HG02852 (cell line): ENCODE results near the gene MAP3K5.
"Not testable (repeated sequence)": the region's sequence is repeated elsewhere in the genome, so short reads cannot be mapped to it uniquely, and the experiment has no call there.

Source experiments
- ATAC-seq: cut with Tn5 transposase; IDR thresholded peaks from one replicate; pipeline ENCODE4 v1.9.1; 2021; ENCODE audit warnings: mild to moderate bottlenecking, moderate library complexity; ENCODE audit not compliant: unreplicated experiment

MAP3K5 gene

DNA sequence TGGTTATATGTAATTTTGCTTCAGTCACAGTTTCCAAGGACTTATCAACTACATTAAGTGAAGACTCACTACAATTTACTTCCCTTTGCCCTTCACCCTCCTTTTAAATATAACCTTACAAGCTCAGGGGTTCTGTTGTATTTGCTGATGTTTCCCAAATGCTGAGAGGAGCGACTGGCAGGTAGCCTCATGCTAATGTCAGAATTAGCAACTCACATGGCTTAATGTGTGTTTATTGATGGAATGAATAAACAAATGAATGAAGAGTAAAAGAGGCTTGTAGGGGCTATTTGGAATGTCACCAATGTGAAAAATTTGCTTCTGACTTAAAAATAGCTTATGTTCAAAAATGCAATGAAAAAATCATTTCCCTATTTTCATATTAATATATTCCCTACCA, 200.7 kb downstream of the MAP3K5 start:
- ATAC-seq, result no peak

DNA sequence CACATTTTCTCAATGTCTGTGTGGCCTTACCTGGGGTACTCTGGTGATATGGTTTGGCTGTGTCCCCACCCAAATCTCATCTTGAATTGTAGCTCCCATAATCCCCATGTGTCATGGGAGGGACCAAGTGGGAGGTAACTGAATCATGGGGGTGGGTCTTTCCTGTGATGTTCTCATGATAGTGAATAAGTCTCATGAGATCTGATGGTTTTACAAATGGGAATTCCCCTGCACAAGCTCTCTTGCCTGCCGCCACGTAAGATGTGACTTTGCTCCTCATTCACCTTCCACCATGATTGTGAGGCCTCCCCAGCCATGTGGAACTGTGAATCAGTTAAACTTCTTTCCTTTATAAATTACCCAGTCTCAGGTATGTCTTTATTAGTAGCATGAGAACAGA, 201.4 kb downstream of the MAP3K5 start:
- ATAC-seq, result not testable (repeated sequence)

DNA sequence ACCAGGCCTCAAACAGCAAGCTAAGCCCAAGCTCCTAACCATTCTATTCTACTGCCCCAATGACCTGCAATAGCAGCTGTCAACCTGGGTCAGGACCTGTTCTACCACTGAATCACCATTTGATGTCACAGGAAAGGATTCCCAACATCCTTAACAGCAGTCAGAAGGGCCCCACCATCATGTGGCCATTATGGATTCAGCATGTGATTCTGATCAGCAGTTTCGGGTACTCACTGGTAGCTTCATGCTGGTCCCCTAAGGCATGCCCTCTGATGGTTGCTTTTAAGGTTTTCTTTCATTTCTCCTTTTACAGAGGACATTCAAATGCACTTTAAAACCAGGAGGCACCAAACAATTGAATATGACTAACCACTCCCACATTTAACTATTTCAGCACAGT, 204.8 kb downstream of the MAP3K5 start:
- ATAC-seq, result no peak

DNA sequence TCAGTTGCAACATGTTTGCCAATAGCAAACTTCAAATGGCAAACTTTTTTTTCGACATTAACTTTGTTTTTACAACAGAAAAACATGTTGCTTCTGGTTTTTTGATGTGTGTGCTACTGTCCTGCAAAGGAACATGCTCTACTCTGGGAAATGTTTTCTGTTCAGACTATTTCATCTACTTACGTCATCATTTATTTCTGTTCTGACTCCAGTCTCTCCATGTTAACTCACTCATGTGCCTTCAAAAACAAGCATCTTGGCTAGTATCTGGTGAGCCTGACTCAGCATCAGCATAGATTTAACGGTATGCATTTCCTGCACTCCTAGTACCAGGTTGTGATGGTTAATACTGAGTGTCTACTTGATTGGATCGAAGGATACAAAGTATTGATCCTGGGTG, 206.0 kb downstream of the MAP3K5 start:
- no peak for ATAC-seq

DNA sequence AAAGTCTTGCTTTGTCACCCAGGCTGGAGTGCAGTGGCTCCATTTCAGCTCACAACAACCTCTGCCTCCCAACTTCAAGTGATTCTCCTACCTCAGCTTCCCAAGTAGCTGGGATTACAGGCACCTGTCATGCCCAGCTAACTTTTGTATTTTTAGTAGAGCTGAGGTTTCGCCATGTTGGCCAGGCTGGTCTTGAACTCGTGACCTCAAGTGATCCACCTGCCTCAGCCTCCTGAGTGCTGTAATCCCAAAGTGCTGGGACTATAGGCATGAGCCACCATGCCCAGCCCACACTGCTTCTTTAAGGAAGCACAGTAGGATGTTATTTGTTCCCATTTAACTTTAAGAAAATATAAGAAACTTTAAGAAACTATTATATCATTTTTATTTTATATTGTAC, 206.8 kb downstream of the MAP3K5 start:
- not testable (repeated sequence) for ATAC-seq

DNA sequence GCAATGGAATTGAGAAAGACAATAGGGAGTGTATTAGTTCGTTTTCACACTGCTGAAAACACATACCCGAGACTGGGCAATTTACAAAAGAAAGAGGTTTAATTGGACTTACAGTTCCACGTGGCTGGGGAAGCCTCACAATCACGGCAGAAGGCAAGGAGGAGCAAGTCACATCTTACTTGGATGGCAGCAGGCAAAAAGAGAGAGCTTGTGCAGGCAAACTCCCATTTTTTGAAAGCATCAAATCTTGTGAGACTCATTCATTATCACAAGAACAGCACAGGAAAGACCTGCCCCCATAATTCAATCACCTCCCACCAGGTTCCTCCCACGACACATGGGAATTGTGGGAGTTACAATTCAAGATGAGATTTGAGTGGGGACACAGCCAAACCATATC, 208.0 kb downstream of the MAP3K5 start:
- not testable (repeated sequence) for ATAC-seq

DNA sequence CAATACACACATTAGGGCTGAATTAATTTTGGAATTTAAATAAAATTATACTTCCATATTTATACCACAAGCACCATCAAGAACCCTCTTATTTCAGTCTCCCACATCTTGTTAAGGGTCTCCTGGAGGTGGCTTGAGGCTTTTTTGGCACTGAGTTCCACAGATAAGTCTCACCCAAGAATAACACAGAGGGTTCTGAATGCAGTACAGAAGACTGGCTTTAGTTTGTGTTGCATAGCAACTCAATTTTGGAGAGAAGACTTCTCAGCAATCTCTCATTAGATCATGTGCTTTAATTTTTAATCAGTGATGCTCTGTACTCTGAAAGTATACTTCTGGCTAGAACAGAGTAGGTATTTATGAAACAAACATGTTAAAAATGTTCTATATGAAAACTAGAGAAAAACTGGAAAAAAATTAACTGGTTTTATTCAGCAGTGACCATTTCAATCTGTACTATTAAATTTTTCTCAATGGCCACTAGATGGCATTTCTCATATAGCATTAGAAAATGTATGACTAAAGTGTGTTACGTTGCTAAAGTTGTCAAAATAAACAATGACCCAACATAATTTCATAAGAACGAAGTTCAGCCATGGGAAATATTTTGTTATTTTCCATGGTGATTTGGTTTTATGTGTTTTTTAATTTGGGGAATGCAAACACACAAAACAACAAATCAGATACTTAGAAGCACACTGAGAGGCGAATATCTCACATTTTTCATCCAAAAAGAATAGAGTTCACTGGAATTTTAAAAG, 209.4 kb downstream of the MAP3K5 start:
- no peak for ATAC-seq

DNA sequence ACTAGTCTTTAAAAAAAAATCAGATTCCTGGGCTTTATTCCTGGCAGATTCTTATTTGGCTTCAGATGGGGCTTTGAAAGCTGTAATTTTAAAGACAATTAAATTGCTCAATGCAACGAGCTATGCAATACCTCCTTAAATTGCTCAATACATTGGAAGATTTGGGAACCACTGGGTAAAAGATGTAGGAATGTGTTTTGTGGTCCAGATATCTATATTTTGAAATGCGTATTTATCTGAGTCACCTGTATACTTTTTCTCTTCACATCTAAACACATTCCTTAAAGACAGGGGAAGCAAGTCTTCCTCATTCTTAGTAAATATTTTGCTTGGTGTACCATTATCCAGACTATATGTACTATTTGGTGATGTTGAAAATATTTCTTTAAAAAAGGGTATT, 212.5 kb downstream of the MAP3K5 start:
- ATAC-seq, result no peak

DNA sequence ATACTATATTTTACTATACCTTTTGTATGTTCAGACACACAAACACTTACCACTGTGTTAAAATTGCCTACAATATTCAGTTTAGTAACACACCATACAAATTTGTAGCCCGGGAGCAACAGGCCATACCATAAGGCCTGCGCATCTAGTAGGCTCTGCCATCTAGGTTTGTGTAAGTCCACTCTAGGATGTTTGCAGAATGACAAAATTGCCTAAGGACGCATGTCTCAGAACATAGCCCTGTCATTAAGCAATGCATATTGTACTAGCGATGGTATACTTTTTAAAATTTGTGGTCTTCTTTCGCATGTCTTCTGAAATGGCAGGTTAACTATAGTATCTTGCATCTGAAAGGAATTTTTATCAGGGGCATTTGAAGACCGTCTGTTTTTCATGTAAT, 215.5 kb downstream of the MAP3K5 start:
- ATAC-seq, result no peak

DNA sequence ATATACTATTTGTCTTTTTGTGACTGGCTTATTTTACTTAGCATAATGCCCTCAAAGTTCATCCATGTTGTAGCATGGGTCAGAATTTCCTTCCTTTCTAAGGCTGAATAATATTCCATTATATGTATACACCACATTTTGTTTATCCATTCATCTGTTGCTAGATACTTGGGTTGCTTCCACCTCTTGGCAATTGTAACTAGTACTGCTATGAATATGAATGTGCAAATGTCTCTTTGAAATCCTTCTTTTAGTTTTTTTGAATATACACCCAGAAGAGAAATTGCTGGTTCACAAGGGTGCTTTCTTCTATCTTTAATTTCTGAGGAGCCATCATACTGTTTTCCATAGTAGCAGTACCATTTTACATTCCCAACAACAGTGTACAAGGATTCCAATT, 220.8 kb downstream of the MAP3K5 start:
- ATAC-seq, result no peak

DNA sequence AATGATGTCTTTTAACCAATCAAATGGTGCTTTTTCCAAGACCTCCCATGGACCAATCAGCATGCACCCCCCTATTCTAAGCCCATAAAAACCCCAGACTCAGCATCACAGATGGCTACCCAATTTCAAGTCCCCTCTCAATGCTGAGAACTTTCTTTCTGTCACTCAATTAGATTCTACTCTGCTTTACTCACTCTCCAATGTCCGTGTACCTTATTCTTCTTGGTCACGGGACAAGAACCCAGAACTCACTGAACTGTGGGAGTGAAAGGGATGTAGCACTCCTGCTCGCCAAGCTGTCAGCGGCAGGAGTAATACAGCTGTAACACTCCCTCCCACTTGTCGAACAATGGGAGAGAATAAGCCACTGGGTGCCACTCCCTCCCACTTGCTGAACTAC, 221.2 kb downstream of the MAP3K5 start:
- no peak for ATAC-seq

DNA sequence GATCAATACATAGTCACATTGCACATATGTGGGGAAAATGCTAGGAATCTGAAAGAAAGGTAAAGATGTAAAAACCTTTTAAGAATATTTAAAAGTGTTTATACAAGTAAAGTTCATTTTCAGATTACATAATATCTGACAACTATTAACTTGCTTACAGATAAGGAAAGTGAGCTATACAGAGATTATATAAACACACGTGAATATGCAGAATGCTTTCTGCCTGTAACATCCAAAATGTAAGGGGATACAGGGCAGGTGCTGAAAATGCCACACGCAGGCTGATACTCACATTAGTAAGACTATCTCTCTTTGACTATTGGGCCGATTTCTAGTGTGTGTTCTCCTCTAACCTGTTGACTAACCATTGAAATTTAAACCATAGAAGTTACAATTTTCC, 224.1 kb downstream of the MAP3K5 start:
- no peak for ATAC-seq

DNA sequence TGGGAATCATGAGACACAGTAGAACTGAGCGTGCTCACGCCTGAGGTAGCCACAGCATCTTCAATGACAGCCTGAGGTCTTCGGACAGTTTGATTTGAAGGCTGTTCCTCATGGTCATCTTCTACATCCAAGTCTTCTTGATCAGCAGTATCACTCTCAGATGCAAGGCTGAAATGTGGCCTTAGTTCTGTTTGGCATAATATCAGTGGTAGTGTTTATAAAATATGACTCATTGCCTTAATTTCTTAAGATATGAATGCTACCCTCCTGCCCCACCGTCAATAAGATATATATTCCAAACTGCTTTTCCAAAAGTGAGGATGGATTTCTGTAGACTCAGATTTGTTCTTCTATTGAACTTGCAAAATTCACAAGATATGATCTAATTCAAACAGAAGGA, 224.6 kb downstream of the MAP3K5 start:
- ATAC-seq, result no peak

DNA sequence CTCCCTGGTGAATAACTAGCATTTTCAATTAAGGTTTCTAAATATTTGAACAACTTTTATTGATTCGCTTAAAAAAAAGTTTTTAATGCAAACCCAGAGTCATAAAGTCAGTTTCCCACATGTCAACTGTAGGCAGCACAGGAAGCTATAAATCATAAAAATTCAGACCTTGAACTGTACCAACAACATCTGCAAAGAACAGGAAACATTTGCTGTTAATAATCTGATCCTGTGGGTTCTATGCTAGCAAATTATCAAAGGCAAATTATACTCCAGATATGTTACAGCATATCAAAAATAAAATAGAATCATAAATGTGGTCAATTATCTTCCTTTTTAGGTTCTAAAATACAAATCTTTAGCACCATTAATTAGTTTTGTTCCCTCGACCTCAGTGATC, 225.4 kb downstream of the MAP3K5 start:
- ATAC-seq, result no peak

DNA sequence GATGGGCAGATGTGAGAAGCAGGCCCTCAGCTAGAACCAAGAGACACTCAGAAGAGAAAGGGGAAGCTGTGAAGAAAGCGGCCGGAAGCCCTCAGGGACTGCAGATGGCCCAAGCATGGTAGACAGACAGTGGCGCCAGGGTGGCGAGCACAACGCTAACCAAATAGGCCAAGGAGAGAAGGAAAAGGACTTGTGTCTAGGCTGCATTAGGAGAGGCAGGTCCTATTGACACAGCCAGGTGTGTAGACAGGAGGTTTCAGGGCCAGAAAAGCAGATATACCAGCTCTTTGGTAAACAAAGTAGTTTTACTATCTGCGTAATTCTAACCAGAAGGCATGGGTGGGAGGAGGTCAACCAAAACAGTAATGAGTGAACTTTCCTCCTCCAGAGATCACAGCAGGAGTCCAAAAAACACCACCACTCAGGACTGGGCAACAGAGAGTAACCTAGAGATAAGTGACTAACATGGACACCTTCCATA, 226.2 kb downstream of the MAP3K5 start:
- no peak for ATAC-seq

DNA sequence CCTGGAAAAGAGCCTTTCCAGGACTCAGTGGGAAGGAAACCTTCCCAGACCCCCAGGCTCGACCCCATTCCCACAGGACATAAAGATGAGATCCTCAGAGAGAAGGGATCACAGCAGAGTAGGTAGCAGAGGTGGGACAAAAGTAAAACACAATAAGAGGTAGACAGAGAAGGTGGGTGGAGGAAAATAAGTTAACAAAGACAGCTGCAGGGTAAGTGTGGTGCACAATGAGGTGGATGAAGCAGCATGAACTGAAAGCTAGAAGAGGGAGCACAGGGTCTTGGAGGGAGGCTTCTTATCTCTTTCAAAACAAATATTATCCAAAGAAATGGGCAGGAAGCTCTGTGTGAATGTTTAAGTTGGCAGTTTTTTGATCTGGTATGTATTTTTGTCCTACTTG, 228.1 kb downstream of the MAP3K5 start:
- ATAC-seq, result no peak

DNA sequence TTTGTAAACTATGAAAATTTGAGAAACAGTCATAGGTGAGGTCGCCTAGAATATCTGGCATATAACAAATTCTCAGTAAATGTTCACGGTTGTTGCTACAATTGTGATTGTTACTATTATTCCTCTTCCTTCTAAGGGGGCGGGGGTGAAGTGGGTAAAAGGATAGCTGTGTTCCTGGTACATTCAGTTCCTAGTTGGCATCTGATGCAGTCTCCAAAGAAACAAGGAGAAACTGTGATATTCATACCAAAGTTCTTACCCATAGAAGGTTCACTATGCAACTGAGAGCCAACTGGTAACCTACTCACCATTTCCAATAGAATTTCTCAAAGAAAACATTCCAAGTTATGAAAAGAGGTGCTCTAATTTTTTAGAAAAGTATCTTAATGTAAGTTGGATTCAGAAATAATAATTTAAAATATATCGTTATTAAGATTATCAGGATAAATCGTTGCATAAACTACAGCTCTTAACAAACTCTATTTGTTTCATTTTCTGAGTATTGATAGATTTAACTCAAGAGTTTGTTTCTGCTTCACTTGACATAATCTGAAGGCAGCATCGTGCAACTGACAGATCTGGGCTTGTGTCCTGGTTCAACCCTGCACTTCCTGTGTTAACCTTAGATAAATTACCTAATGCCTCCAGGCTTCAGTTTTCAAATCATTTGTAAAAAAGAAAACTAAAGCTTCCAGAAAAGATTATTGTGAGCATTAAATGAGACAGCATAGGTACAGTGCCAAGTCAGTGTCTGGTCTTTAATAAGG, 228.7 kb downstream of the MAP3K5 start:
- ATAC-seq, result no peak

DNA sequence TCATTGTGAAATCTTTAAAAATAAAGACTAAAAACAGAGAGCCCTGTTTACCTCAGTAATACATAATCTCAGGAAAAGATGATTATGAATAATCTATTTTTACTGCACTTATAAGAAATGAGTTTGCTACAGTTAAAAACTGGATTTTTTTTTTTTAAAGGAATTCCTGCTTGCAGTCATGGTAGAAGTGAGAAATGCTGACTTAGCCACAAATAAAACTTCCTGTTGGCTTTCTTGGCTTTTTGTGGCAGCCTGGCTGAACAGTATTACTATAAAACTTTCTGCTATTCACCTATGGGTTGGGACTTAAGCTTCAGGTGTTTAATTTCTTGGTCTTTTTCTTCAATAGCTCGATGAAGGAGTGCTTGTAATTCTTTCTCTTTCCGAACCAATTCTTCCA, 230.1 kb downstream of the MAP3K5 start:
- ATAC-seq, result no peak

DNA sequence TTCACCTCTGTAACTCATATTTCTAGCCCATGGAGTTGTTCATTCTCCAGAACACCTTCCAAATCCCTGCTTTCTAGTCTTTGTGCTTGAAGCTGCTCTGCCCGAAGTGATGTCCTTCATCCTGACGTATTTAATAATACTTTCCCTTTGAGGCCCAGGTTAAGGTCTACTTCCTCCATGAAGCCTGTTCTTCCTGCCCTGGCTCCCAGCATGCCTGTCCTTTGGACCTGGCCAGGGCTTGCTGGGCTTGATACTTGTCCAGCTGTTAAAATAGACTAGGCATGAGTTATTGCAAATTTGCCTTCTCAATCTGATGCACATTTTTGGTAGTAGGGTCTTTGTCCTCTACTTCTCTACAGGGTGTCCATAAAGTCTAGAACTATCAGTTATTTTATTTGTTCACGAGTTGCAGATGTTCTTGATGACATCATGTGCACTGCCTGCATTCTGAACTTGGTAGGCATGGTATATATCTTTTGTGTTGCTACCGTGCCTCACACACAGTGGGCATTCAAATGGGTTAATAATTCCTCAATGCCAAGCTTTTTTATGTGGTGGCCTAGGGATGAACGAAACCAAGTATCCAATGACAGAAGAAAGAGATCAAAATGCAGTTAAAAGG, 239.0 kb downstream of the MAP3K5 start:
- ATAC-seq, result no peak

DNA sequence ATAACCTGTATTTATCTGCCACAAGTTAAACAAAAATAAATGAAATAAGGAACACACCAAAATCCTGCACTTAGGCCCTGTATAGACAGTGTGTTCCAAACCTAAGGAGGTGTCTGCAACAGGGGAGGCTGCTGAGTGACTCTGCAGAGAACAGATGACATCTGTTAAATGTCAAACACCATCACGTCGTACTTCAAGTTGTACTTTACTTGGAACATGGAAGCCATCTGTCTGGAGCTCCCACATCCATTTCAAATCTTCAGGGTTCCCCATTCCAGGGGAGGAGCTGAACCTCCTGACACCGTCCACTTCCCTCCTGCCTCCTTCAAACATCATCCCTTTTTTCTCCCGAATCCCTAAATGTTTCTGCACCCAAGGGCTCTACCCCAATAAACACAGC, 240.2 kb downstream of the MAP3K5 start:
- no peak for ATAC-seq

DNA sequence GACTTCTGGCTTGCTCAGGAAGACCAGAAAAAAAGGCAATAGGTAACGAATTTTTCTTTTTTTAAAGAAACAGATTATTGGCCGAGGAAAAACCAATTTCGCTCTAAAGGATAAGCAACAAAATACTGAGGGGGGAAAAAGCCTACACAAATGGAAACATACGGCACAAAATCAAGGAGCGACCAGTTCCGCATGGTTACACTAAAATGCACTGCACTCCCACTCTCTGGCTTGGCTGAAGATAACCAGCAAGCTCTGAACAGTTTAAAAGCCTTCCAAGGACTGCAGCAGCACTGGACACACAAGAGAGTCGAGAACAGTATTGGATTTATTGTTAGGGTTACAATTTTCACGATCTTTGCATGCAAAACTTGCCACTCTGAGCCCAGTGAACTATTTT, 241.2 kb downstream of the MAP3K5 start:
- ATAC-seq, result no peak
